Smooth muscle cell (in vitro differentiated cells): ENCODE data around the gene COQ3. TPM values are rescaled to one million over a fixed set of nuclear protein-coding genes. Genes with fewer than 3 reads are reported as not detected.

ENCODE experiments used
- DNase-seq: peaks from one replicate; lab custom pipeline; 2025; ENCODE audit not compliant: unreplicated experiment; lab: John Stamatoyannopoulos, UW
- H2AFZ ChIP-seq: fragments of 200-600 bp; sonication (generic); 2 replicates; pipeline ENCODE4 v1.6.0; 2016; ENCODE audit warnings: antibody characterized with exemption, low read depth, mild to moderate bottlenecking
- H3F3A ChIP-seq: fragments of 200-600 bp; sonication (generic); 2 replicates; pipeline ENCODE4 v1.6.0; 2017; ENCODE audit warnings: antibody characterized with exemption, low read depth
- H3K27ac ChIP-seq: fragments of 200-600 bp; sonication (generic); 2 replicates; pipeline ENCODE4 v1.5.1; 2016; ENCODE audit warnings: low read depth, mild to moderate bottlenecking
- H3K27me3 ChIP-seq: fragments of 200-600 bp; sonication (generic); 2 replicates; pipeline ENCODE4 v1.6.1; 2016; ENCODE audit warnings: low read depth, mild to moderate bottlenecking
- H3K36me3 ChIP-seq: fragments of 200-600 bp; sonication (generic); 2 replicates; pipeline ENCODE4 v1.5.1; 2016; ENCODE audit warnings: low read depth
- H3K4me1 ChIP-seq: fragments of 200-600 bp; sonication (generic); 2 replicates; pipeline ENCODE4 v1.5.1; 2016; ENCODE audit warnings: low read depth
- H3K4me2 ChIP-seq: fragments of 200-600 bp; sonication (generic); 2 replicates; pipeline ENCODE4 v1.6.0; 2016; ENCODE audit warnings: mild to moderate bottlenecking
- H3K4me3 ChIP-seq: fragments of 200-600 bp; sonication (generic); 2 replicates; pipeline ENCODE4 v1.5.1; 2016; ENCODE audit warnings: mild to moderate bottlenecking
- H3K79me2 ChIP-seq: fragments of 200-600 bp; sonication (generic); 2 replicates; pipeline ENCODE4 v1.6.0; 2016; ENCODE audit warnings: low read depth, mild to moderate bottlenecking
- H3K9ac ChIP-seq: fragments of 200-600 bp; sonication (generic); 2 replicates; pipeline ENCODE4 v1.6.0; 2016; ENCODE audit warnings: low read depth
- H3K9me3 ChIP-seq: fragments of 200-600 bp; sonication (generic); replicated peaks from 2 replicates; pipeline ENCODE4 v1.5.1; 2016; ENCODE audit warnings: low read depth
- H4K20me1 ChIP-seq: fragments of 200-600 bp; sonication (generic); 2 replicates; pipeline ENCODE4 v1.6.0; 2016; ENCODE audit warnings: low read depth
- WGBS: methylation state at CpG from one replicate; pipeline ENCODE4 v1.1.7; 2016; ENCODE audit warnings: low lambda C conversion rate; 5-methylcytosine and 5-hydroxymethylcytosine counted together
- polyA plus RNA-seq: library from polyadenylated mRNA; unstranded; fragments of >200 nt; fragmentation: Nextera tagmentation; extraction: Ambion mirVana; gene quantifications from 2 replicates; pipeline ENCODE4 v1.2.1, GENCODE V29; 2016
- total RNA-seq: library from RNA; depleted of rRNA; stranded (reverse); fragments of >200 nt; gene quantifications from 2 replicates; pipeline ENCODE4 v1.2.3, GENCODE V29; 2014
- TF ChIP-seq, protein P1 (sequence below): fragments of 200-600 bp; sonication (generic); IDR thresholded peaks from 2 replicates; pipeline ENCODE4 v1.5.1; 2017; ENCODE audit warnings: borderline replicate concordance, mild to moderate bottlenecking, antibody characterized with exemption; ENCODE audit not compliant: insufficient read depth, poor library complexity, severe bottlenecking

Gene COQ3
- total and polyA plus RNA-seq, 2 experiments from 2014 or later = 5.0 to 12.2 TPM

GRCh38 chr6:99397287-99397686, 3.3 kb upstream of the COQ3 start:
- TF ChIP-seq, protein P1, sequence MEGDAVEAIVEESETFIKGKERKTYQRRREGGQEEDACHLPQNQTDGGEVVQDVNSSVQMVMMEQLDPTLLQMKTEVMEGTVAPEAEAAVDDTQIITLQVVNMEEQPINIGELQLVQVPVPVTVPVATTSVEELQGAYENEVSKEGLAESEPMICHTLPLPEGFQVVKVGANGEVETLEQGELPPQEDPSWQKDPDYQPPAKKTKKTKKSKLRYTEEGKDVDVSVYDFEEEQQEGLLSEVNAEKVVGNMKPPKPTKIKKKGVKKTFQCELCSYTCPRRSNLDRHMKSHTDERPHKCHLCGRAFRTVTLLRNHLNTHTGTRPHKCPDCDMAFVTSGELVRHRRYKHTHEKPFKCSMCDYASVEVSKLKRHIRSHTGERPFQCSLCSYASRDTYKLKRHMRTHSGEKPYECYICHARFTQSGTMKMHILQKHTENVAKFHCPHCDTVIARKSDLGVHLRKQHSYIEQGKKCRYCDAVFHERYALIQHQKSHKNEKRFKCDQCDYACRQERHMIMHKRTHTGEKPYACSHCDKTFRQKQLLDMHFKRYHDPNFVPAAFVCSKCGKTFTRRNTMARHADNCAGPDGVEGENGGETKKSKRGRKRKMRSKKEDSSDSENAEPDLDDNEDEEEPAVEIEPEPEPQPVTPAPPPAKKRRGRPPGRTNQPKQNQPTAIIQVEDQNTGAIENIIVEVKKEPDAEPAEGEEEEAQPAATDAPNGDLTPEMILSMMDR = no peak
- Histone ChIP-seq H2AFZ (no peak overlapping the region), H3K4me2 (no peak overlapping the region), H3K4me1 (peaks cover 7% of the 10 kb centered on the region), H4K20me1 (no peaks in the 10 kb centered on the region), H3K9ac (no peak overlapping the region), H3K79me2 (no peaks in the 10 kb centered on the region), H3K27ac (no peak overlapping the region), H3K27me3 (no peaks in the 10 kb centered on the region), H3K9me3 (no peaks in the 10 kb centered on the region), H3K36me3 (peaks cover 23% of the 10 kb centered on the region), H3F3A (peaks cover 15% of the 10 kb centered on the region), H3K4me3 (no peak overlapping the region)
- no peak for DNase-seq
- 0% methylated on average over 1 of the region's 1 CpG for WGBS

- H3K9me3 ChIP-seq = no peaks in the 10 kb centered on the region
- peak overlapping the region; percentile 87 for H3K9ac ChIP-seq
- H3K4me3 ChIP-seq = peak overlapping the region; percentile 90
- H3K27me3 ChIP-seq = no peaks in the 10 kb centered on the region
- DNase-seq = no peak
- peak overlapping the region; percentile 85 for H2AFZ ChIP-seq
- H3K4me2 ChIP-seq = peak overlapping the region; percentile 82
- peak overlapping the region; percentile 67 for H3K27ac ChIP-seq
- H3K4me1 ChIP-seq = peaks cover 7% of the 10 kb centered on the region
- H3K36me3 ChIP-seq = no peaks in the 10 kb centered on the region
- TF ChIP-seq, protein P1 = no peak
- 48% methylated on average over 2 of the region's 2 CpGs for WGBS
- H3K79me2 ChIP-seq = no peaks in the 10 kb centered on the region
- H3F3A ChIP-seq = peaks cover 10% of the 10 kb centered on the region
- no peaks in the 10 kb centered on the region for H4K20me1 ChIP-seq
These were observed 663 bp downstream of the COQ3 start for GRCh38 chr6:99393366-99393697.

- no peak for DNase-seq
- no peak overlapping the region for H3K27ac ChIP-seq
- peaks cover 7% of the 10 kb centered on the region for H3K4me1 ChIP-seq
- no peak overlapping the region for H3K9ac ChIP-seq
- no peaks in the 10 kb centered on the region for H3K27me3 ChIP-seq
- H2AFZ ChIP-seq = no peak overlapping the region
- no peaks in the 10 kb centered on the region for H3K9me3 ChIP-seq
- H3K4me2 ChIP-seq = no peak overlapping the region
- TF ChIP-seq, protein P1 = no peak
- H4K20me1 ChIP-seq = no peaks in the 10 kb centered on the region
- peaks cover 3% of the 10 kb centered on the region for H3F3A ChIP-seq
- H3K79me2 ChIP-seq = no peaks in the 10 kb centered on the region
- H3K4me3 ChIP-seq = no peak overlapping the region
- WGBS = 97% methylated on average over 3 of the region's 3 CpGs
- H3K36me3 ChIP-seq = no peaks in the 10 kb centered on the region
These were observed 3.1 kb downstream of the COQ3 start for GRCh38 chr6:99390896-99391295.

- WGBS = 93% methylated on average over 3 of the region's 3 CpGs
- TF ChIP-seq, protein P1 = no peak
- no peaks in the 10 kb centered on the region for H4K20me1 ChIP-seq
- no peaks in the 10 kb centered on the region for H3K79me2 ChIP-seq
- H3K4me3 ChIP-seq = no peak overlapping the region
- no peak overlapping the region for H3K4me2 ChIP-seq
- no peaks in the 10 kb centered on the region for H3F3A ChIP-seq
- H3K4me1 ChIP-seq = no peaks in the 10 kb centered on the region
- H3K27ac ChIP-seq = no peak overlapping the region
- no peak overlapping the region for H3K9ac ChIP-seq
- H3K9me3 ChIP-seq = no peaks in the 10 kb centered on the region
- H2AFZ ChIP-seq = no peak overlapping the region
- no peaks in the 10 kb centered on the region for H3K27me3 ChIP-seq
- H3K36me3 ChIP-seq = no peaks in the 10 kb centered on the region
- no peak for DNase-seq
These were observed 9.5 kb downstream of the COQ3 start for GRCh38 chr6:99384507-99384906.
